CD14-positive monocyte (primary cell): Measurements from ENCODE around the gene MICAL2. TPM values are rescaled to one million over a fixed set of nuclear protein-coding genes. Genes with fewer than 3 reads are reported as not detected.

Experiments used
- DNase-seq, 3 donors: peaks; one replicate each; pipeline ENCODE4 v3.0.0-alpha.2; 2011 to 2022
- H2AFZ ChIP-seq: 2 replicates; pipeline ENCODE4 v1.6.0; 2012; ENCODE audit warnings: mild to moderate bottlenecking, low read depth, low read length, inconsistent platforms; ENCODE audit not compliant: insufficient read depth, poor library complexity, severe bottlenecking
- H3K27ac ChIP-seq, 2 donors: 1 replicate in 1 of 2; 2 replicates in 1 of 2; pipeline ENCODE4 v1.5.1; 2012 to 2013; ENCODE audit warnings: low read length in 2 of 2, control low read depth in 1 of 2, inconsistent platforms in 1 of 2, low read depth in 1 of 2, mild to moderate bottlenecking in 1 of 2
- H3K27me3 ChIP-seq, 2 donors: one replicate each; pipeline versions ENCODE4 v1.6.0 to v1.6.1; 2011 to 2013; ENCODE audit warnings: low read length in 2 of 2; ENCODE audit not compliant: control insufficient read depth in 2 of 2, insufficient read depth in 2 of 2
- H3K36me3 ChIP-seq, 2 donors: replicated peaks in 1 of 2; 1 replicate in 1 of 2; 2 replicates in 1 of 2; pipeline versions ENCODE4 v1.5.1 to v1.6.1; 2012 to 2013; ENCODE audit warnings: low read length in 2 of 2, control low read depth in 1 of 2, inconsistent platforms in 1 of 2, mild to moderate bottlenecking in 1 of 2; ENCODE audit not compliant: insufficient read depth in 2 of 2, control insufficient read depth in 1 of 2
- H3K4me1 ChIP-seq, 2 donors: 1 replicate in 1 of 2; 2 replicates in 1 of 2; pipeline versions ENCODE4 v1.5.1 to v1.6.1; 2012 to 2013; ENCODE audit warnings: low read length in 2 of 2, control low read depth in 1 of 2, inconsistent platforms in 1 of 2, mild to moderate bottlenecking in 1 of 2, moderate library complexity in 1 of 2; ENCODE audit not compliant: insufficient read depth in 2 of 2, control insufficient read depth in 1 of 2
- H3K4me2 ChIP-seq: replicated peaks from 2 replicates; pipeline ENCODE3; 2012; ENCODE audit warnings: low read length, moderate library complexity, mild to moderate bottlenecking; ENCODE audit not compliant: poor library complexity, severe bottlenecking; ENCODE audit errors: extremely low read depth
- H3K4me3 ChIP-seq, 3 experiments: fragments of 200-600 bp in 1 of 3; sonication (generic) in 1 of 3; replicated peaks in 1 of 3; 1 replicate in 2 of 3; 2 replicates in 1 of 3; pipeline ENCODE4 v1.5.1; 2011 to 2013; ENCODE audit warnings: low read length in 3 of 3, mild to moderate bottlenecking in 3 of 3, control low read depth in 2 of 3, low read depth in 2 of 3, inconsistent platforms in 1 of 3, moderate library complexity in 1 of 3
- H3K79me2 ChIP-seq: 2 replicates; pipeline ENCODE4 v1.6.0; 2012; ENCODE audit warnings: mild to moderate bottlenecking, control low read depth, inconsistent platforms, low read length, moderate library complexity; ENCODE audit not compliant: insufficient read depth
- H3K9ac ChIP-seq: 2 replicates; pipeline ENCODE4 v1.6.0; 2017; ENCODE audit warnings: low read length, mild to moderate bottlenecking; ENCODE audit not compliant: insufficient read depth, poor library complexity, severe bottlenecking
- H3K9me3 ChIP-seq, 2 donors: replicated peaks in 1 of 2; 1 replicate in 1 of 2; 2 replicates in 1 of 2; pipeline versions ENCODE4 v1.5.1 to v1.6.1; 2012 to 2013; ENCODE audit warnings: low read length in 2 of 2, control low read depth in 1 of 2; ENCODE audit not compliant: control insufficient read depth in 1 of 2, insufficient read depth in 1 of 2
- H4K20me1 ChIP-seq: 2 replicates; pipeline ENCODE4 v1.6.0; 2012; ENCODE audit warnings: mild to moderate bottlenecking, low read length, control low read depth, moderate library complexity; ENCODE audit not compliant: insufficient read depth
- H3K27ac Mint-ChIP-seq, 7 donors: one replicate each; pipeline ENCODE4 v1.8.0; 2020; ENCODE audit warnings: mild to moderate bottlenecking in 7 of 7, mixed read lengths in 7 of 7, moderate library complexity in 6 of 7, inconsistent platforms in 2 of 7
- H3K27me3 Mint-ChIP-seq, 3 donors: one replicate each; pipeline ENCODE4 v1.8.0; 2021 to 2022; ENCODE audit warnings: low read depth in 3 of 3, mild to moderate bottlenecking in 3 of 3, mixed read lengths in 3 of 3, moderate library complexity in 3 of 3, inconsistent platforms in 1 of 3
- H3K36me3 Mint-ChIP-seq, 2 donors: one replicate each; pipeline ENCODE4 v1.8.0; 2020; ENCODE audit warnings: mixed read lengths in 2 of 2, inconsistent platforms in 1 of 2, mild to moderate bottlenecking in 1 of 2
- H3K4me1 Mint-ChIP-seq: one replicate; pipeline ENCODE4 v1.8.0; 2020; ENCODE audit warnings: mild to moderate bottlenecking, mixed read lengths
- H3K4me3 Mint-ChIP-seq, 2 donors: one replicate each; pipeline ENCODE4 v1.8.0; 2020; ENCODE audit warnings: mild to moderate bottlenecking in 2 of 2, mixed read lengths in 2 of 2, moderate library complexity in 1 of 2
- H3K9me3 Mint-ChIP-seq, 7 donors: one replicate each; pipeline ENCODE4 v1.8.0; 2020 to 2022; ENCODE audit warnings: mixed read lengths in 7 of 7, mild to moderate bottlenecking in 6 of 7, moderate library complexity in 6 of 7, inconsistent platforms in 2 of 7
- WGBS: methylation state at CpG from one replicate; pipeline ENCODE4 v1.1.5; 2013; ENCODE audit warnings: missing lambda C conversion rate; ENCODE audit not compliant: insufficient coverage; 5-methylcytosine and 5-hydroxymethylcytosine counted together
- intact Hi-C, 2 donors: fragments of 100-400 bp; cut with micrococcal nuclease; formaldehyde crosslinking; loops; one replicate each; pipeline versions ENCODE4 v1.15.0 to v1.15.1; 2023
- polyA plus RNA-seq, 3 donors: library from polyadenylated mRNA; depleted of rRNA in 1 of 3; unstranded in 2 of 3; stranded (reverse) in 1 of 3; fragments of 300-500 nt in 2 of 3; fragments of >200 nt in 1 of 3; fragmentation: Illumina TruSeq in 2 of 3; gene quantifications; 1 replicate in 2 of 3; 2 replicates in 1 of 3; pipeline ENCODE4 v1.2.3, GENCODE V29; 2012 to 2021
- TF ChIP-seq, protein P1 (sequence below): fragments of 200-600 bp; IDR thresholded peaks from one replicate; pipeline ENCODE4 v1.8.0; 2022; ENCODE audit warnings: antibody characterized with exemption, mild to moderate bottlenecking

Gene MICAL2
- polyA plus RNA-seq, 3 donors, result 39.8 to 72.5 (median 44.0) TPM

DNA sequence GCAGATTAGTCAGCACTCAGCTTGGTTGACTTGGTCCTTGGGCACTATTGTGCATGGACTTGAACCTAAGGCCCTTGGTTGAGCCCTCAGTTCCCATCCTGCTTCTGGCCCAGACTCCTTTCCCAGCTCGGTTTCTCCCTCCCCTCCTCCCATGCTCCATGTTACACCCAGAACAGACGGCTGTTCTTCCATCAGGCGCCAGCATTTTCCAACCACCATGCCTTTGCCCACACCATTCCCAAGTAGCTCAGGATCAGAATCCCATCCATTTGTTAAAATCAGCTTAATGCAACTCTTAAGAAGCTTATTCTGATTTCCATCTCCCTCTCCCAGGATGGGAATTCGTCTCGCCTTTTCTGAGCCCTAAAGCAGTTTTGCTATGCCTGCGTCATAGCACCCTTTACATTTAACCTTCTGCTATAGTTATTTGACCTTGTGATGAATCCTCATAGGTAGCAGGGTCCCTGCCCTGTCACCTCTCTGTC is 110.7 kb downstream of the MICAL2 start:
- H3K4me2 ChIP-seq, result no peak overlapping the region
- H3K27ac ChIP-seq, result peak overlapping the region in 1 of 2 donors; percentile 64
- intact Hi-C loops, result loop anchor here in 1 of 2 donors (10.0 kb wide), 1 partner anchor 46 kb away; no protein-coding TSS in a partner anchor
- Mint-ChIP-seq H3K27ac (peak overlapping the region in 4 of 7 donors; percentile 10 to 75 (median 56)), H3K4me1 (peaks cover 44% of the 10 kb centered on the region), H3K27me3 (no peaks in the 10 kb centered on the region), H3K9me3 (peaks cover 0 to 7% (median 0%) of the 10 kb centered on the region in 7 donors), H3K4me3 (no peak overlapping the region), H3K36me3 (peaks cover 88 to 100% of the 10 kb centered on the region in 2 donors)
- no peaks in the 10 kb centered on the region for H3K9me3 ChIP-seq
- TF ChIP-seq, protein P1, sequence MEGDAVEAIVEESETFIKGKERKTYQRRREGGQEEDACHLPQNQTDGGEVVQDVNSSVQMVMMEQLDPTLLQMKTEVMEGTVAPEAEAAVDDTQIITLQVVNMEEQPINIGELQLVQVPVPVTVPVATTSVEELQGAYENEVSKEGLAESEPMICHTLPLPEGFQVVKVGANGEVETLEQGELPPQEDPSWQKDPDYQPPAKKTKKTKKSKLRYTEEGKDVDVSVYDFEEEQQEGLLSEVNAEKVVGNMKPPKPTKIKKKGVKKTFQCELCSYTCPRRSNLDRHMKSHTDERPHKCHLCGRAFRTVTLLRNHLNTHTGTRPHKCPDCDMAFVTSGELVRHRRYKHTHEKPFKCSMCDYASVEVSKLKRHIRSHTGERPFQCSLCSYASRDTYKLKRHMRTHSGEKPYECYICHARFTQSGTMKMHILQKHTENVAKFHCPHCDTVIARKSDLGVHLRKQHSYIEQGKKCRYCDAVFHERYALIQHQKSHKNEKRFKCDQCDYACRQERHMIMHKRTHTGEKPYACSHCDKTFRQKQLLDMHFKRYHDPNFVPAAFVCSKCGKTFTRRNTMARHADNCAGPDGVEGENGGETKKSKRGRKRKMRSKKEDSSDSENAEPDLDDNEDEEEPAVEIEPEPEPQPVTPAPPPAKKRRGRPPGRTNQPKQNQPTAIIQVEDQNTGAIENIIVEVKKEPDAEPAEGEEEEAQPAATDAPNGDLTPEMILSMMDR, result no peak
- no peak for DNase-seq
- H2AFZ ChIP-seq, result no peak overlapping the region
- H3K79me2 ChIP-seq, result no peaks in the 10 kb centered on the region
- 96% methylated on average over 3 of the region's 6 CpGs for WGBS
- peaks cover 35 to 38% of the 10 kb centered on the region in 2 donors for H3K4me1 ChIP-seq
- no peaks in the 10 kb centered on the region for H3K27me3 ChIP-seq
- no peak overlapping the region for H3K9ac ChIP-seq
- H4K20me1 ChIP-seq, result peaks cover 28% of the 10 kb centered on the region
- H3K36me3 ChIP-seq, result peaks cover 80 to 100% of the 10 kb centered on the region in 2 donors
- H3K4me3 ChIP-seq, result no peak overlapping the region

DNA sequence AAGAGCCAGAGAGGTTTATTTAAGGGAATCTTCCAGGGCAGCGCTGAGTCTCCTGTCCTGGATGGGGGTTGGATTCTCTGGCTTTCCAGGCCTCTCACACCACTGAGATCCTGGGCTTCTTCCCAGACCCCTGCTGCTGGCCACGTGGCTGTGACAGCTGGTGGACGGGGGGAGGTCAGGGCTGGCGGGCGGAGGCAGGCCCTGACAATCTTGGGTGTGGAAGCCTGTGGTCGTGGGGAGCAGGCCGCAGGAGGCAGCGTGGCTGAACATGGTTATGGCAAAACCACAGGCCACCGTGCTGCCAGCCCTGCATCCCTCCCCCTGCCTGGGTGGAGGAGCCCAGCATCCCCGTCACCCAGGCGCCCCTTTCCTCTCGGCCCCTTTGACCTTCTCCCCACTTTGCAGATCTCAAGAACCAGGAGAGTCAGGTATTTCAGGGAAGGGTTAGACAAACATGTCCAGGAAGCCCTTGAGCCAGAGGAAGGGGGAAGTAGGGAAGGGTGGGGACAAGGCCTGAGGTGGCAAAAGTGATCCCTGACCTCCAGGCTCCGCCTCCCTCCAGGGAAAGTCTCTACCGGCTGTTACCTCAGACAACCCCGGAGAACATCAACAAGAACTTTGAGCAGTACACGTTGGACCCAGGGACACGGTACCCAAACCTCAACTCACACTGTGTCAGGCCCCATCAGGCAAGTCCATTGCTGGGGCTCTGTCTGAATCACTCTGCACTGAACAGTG is 111.8 kb downstream of the MICAL2 start:
- TF ChIP-seq, protein P1, result no peak
- Mint-ChIP-seq H3K4me3 (no peak overlapping the region), H3K9me3 (peaks cover 0 to 7% (median 0%) of the 10 kb centered on the region in 7 donors), H3K27ac (peak overlapping the region in 6 of 7 donors; percentile 15 to 81 (median 60)), H3K4me1 (peaks cover 40% of the 10 kb centered on the region), H3K27me3 (no peaks in the 10 kb centered on the region), H3K36me3 (peaks cover 88 to 100% of the 10 kb centered on the region in 2 donors)
- Histone ChIP-seq H3K9ac (peak overlapping the region; percentile 38), H4K20me1 (peaks cover 20% of the 10 kb centered on the region), H3K27ac (peak overlapping the region; percentile 6 to 64), H3K4me2 (no peak overlapping the region), H3K27me3 (no peaks in the 10 kb centered on the region), H3K79me2 (no peaks in the 10 kb centered on the region), H3K4me3 (no peak overlapping the region), H2AFZ (no peak overlapping the region), H3K36me3 (peaks cover 79 to 100% of the 10 kb centered on the region in 2 donors), H3K9me3 (no peaks in the 10 kb centered on the region), H3K4me1 (peaks cover 35 to 38% of the 10 kb centered on the region in 2 donors)
- WGBS, result 16% methylated on average over 5 of the region's 17 CpGs
- intact Hi-C loops, result loop anchor here in 1 of 2 donors (10.0 kb wide), 1 partner anchor 47 kb away; no protein-coding TSS in a partner anchor
- DNase-seq, result peak in 1 of 3 donors; percentile 3
